Astrocyte (in vitro differentiated cells and primary cell): ENCODE results near the gene GID8. TPM values are rescaled to one million over a fixed set of nuclear protein-coding genes. Genes with fewer than 3 reads are reported as not detected.
"Not testable (repeated sequence)": the region's sequence is repeated elsewhere in the genome, so short reads cannot be mapped to it uniquely, and the experiment has no call there.

ENCODE experiments used
- DNase-seq: peaks from one replicate; pipeline ENCODE4 v3.0.0-alpha.2; 2010; ENCODE audit warnings: low read depth
- FAIRE-seq: peaks from 2 replicates; lab custom pipeline; 2011; peaks lifted over from hg19 to GRCh38; lab: Jason Lieb, UNC
- H2AFZ ChIP-seq: 2 replicates; pipeline ENCODE4 v1.6.0; 2012; ENCODE audit warnings: low read depth, low read length, inconsistent platforms
- H3K27ac ChIP-seq: 2 replicates; pipeline ENCODE4 v1.5.1; 2011; ENCODE audit warnings: low read depth, low read length, inconsistent platforms
- H3K27me3 ChIP-seq: 2 replicates; pipeline ENCODE4 v1.6.0; 2011; ENCODE audit warnings: low read length, inconsistent platforms; ENCODE audit not compliant: insufficient read depth
- H3K36me3 ChIP-seq: 2 replicates; pipeline ENCODE4 v1.5.1; 2011; ENCODE audit warnings: low read length, inconsistent platforms; ENCODE audit not compliant: insufficient read depth
- H3K4me1 ChIP-seq: 2 replicates; pipeline ENCODE4 v1.5.1; 2011; ENCODE audit warnings: low read length, inconsistent platforms; ENCODE audit not compliant: insufficient read depth
- H3K4me2 ChIP-seq: 2 replicates; pipeline ENCODE4 v1.6.0; 2012; ENCODE audit warnings: low read length, inconsistent platforms
- H3K4me3 ChIP-seq: 2 replicates; pipeline ENCODE4 v1.5.1; 2011; ENCODE audit warnings: low read depth, mild to moderate bottlenecking, low read length, inconsistent platforms; ENCODE audit not compliant: insufficient read depth
- H3K79me2 ChIP-seq: 2 replicates; pipeline ENCODE4 v1.6.0; 2012; ENCODE audit warnings: mild to moderate bottlenecking, low read length, inconsistent platforms; ENCODE audit not compliant: insufficient read depth
- H3K9ac ChIP-seq: 2 replicates; pipeline ENCODE4 v1.6.0; 2012; ENCODE audit warnings: mild to moderate bottlenecking, low read length, inconsistent platforms
- H3K9me3 ChIP-seq: 2 replicates; pipeline ENCODE4 v1.5.1; 2012; ENCODE audit warnings: low read depth, mild to moderate bottlenecking, low read length, inconsistent platforms; ENCODE audit not compliant: insufficient read depth
- H4K20me1 ChIP-seq: 2 replicates; pipeline ENCODE4 v1.6.0; 2012; ENCODE audit warnings: low read length, inconsistent platforms; ENCODE audit not compliant: insufficient read depth
- H3K27ac Mint-ChIP-seq: one replicate; pipeline ENCODE4 v1.8.0; 2021; ENCODE audit warnings: mild to moderate bottlenecking, mixed read lengths; ENCODE audit not compliant: unreplicated experiment
- H3K27me3 Mint-ChIP-seq: one replicate; pipeline ENCODE4 v1.8.0; 2021; ENCODE audit warnings: low read depth, mixed read lengths; ENCODE audit not compliant: unreplicated experiment
- H3K36me3 Mint-ChIP-seq: one replicate; pipeline ENCODE4 v1.8.0; 2021; ENCODE audit warnings: low read depth, mixed read lengths; ENCODE audit not compliant: unreplicated experiment
- H3K4me1 Mint-ChIP-seq: one replicate; pipeline ENCODE4 v1.8.0; 2021; ENCODE audit warnings: low read depth, mixed read lengths; ENCODE audit not compliant: unreplicated experiment
- H3K4me3 Mint-ChIP-seq: one replicate; pipeline ENCODE4 v1.8.0; 2021; ENCODE audit warnings: mild to moderate bottlenecking, moderate library complexity, mixed read lengths; ENCODE audit not compliant: unreplicated experiment
- H3K9me3 Mint-ChIP-seq: one replicate; pipeline ENCODE4 v1.8.0; 2021; ENCODE audit warnings: mild to moderate bottlenecking, mixed read lengths; ENCODE audit not compliant: unreplicated experiment
- CTCF ChIP-seq: IDR thresholded peaks from 2 replicates; pipeline ENCODE4 v1.5.1; 2011; ENCODE audit warnings: low read depth, mild to moderate bottlenecking, inconsistent platforms, low read length, moderate library complexity; ENCODE audit not compliant: insufficient read depth
- EZH2 ChIP-seq: IDR thresholded peaks from 2 replicates; pipeline ENCODE4 v1.6.1; 2012; ENCODE audit warnings: mild to moderate bottlenecking, low read length, inconsistent platforms; ENCODE audit not compliant: insufficient read depth
- total RNA-seq: library from RNA; stranded (reverse); gene quantifications from 2 replicates; pipeline ENCODE4 v1.2.1, GENCODE V29; 2021

The GID8 gene
- total RNA-seq, 1 donor from 2014 or later, result 37.1 TPM

DNA sequence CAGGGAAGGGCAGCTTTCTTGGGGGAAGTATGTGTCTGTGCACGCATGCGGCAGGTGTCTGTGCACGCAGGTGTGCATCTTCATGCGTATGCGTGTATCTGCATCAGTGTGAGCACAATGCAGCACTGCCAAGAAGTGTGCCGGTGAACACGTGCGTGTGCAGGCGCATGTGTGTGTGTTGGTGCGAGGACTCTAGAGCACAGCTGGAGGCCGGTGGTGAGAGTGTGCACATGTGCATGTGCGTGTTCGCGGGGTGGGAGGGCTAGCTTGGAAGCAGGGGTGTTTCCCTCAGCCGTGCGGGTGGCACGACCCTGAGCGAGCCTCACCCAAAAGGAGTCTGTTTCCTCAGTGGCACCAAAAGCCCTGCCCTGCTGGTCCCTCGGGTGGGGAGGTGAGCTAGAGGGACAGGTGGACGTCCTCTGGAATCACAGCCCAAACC, 22.1 kb downstream of the GID8 start:
- Histone ChIP-seq H3K79me2 (no peaks in the 10 kb centered on the region), H3K27ac (no peak overlapping the region), H3K4me1 (no peaks in the 10 kb centered on the region), H3K9ac (no peak overlapping the region), H2AFZ (no peak overlapping the region), H3K4me2 (no peak overlapping the region), H3K27me3 (no peaks in the 10 kb centered on the region), H3K36me3 (no peaks in the 10 kb centered on the region), H4K20me1 (no peaks in the 10 kb centered on the region), H3K9me3 (no peaks in the 10 kb centered on the region), H3K4me3 (no peak overlapping the region)
- Mint-ChIP-seq H3K9me3 (no peaks in the 10 kb centered on the region), H3K27me3 (peaks cover 10% of the 10 kb centered on the region), H3K4me1 (peaks cover 5% of the 10 kb centered on the region), H3K27ac (no peak overlapping the region), H3K4me3 (no peak overlapping the region), H3K36me3 (peaks cover 4% of the 10 kb centered on the region)
- no peak for TF ChIP-seq CTCF
- TF ChIP-seq EZH2, result no peak
- FAIRE-seq (no peak), DNase-seq (no peak)

DNA sequence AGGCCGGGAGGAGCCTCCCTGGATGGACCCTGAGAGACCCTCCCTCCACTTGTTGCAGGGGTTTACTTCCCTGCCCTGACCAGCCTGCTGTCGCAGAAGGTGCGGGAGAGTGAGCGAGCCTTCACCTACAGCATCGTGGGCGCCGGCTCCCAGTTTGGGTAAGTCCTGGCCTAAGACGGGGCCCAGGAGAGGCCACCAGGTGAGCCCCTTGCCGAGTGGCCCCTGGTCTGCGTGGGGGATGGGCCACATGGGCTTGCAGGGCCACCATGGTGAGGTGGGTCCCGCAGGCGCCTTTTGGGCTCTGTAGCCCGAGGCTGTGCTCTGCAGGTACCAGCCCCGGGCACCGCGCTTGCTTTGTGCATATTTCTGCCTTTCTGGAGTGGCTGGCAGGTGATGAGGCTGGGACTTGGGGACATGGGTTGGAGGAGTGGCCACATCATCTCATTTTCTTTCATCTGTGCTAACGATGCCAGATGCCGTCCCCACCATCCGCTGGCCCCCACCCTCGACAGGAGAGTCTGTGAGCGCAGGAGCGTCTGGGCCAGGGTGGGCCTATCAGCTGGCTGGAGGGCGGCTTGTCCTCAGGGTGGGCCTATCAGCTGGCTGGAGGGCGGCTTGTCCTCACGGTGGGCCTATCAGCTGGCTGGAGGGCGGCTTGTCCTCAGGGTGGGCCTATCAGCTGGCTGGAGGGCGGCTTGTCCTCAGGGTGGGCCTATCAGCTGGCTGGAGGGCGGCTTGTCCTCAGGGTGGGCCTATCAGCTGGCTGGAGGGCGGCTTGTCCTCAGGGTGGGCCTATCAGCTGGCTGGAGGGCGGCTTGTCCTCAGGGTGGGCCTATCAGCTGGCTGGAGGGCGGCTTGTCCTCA, 22.7 kb downstream of the GID8 start:
- DNase-seq, H3K4me1 Mint-ChIP-seq, H3K36me3 ChIP-seq, H3K36me3 Mint-ChIP-seq, H3K9me3 ChIP-seq, H4K20me1 ChIP-seq, H3K4me3 Mint-ChIP-seq, FAIRE-seq, H3K79me2 ChIP-seq, H3K27ac ChIP-seq, H3K9me3 Mint-ChIP-seq, H3K27me3 ChIP-seq, H3K9ac ChIP-seq, H3K4me2 ChIP-seq, H3K27ac Mint-ChIP-seq, H2AFZ ChIP-seq, H3K4me1 ChIP-seq, H3K4me3 ChIP-seq: not testable (repeated sequence)
- H3K27me3 Mint-ChIP-seq, result peaks cover 12% of the 10 kb centered on the region

- FAIRE-seq (no peak), DNase-seq (no peak)
- Histone ChIP-seq H4K20me1 (no peaks in the 10 kb centered on the region), H3K79me2 (no peaks in the 10 kb centered on the region), H3K36me3 (no peaks in the 10 kb centered on the region), H3K9ac (no peak overlapping the region), H3K4me2 (no peak overlapping the region), H3K4me3 (no peak overlapping the region), H3K27me3 (no peaks in the 10 kb centered on the region), H3K27ac (no peak overlapping the region), H3K9me3 (no peaks in the 10 kb centered on the region), H2AFZ (no peak overlapping the region), H3K4me1 (no peaks in the 10 kb centered on the region)
- Mint-ChIP-seq H3K4me1 (peaks cover under 1% of the 10 kb centered on the region), H3K4me3 (no peak overlapping the region), H3K27me3 (peaks cover 13% of the 10 kb centered on the region), H3K9me3 (no peaks in the 10 kb centered on the region), H3K36me3 (peaks cover 6% of the 10 kb centered on the region), H3K27ac (no peak overlapping the region)
- TF ChIP-seq EZH2, result no peak
- TF ChIP-seq CTCF, result no peak
These were observed 23.4 kb downstream of the GID8 start for GRCh38 chr20:62961310-62961783.
